Measurements from ENCODE around the gene GALNT17.

Gene GALNT17

GRCh38 chr7:71132127-71132376 is at the start of gene GALNT17:
Gene GALNT17, plus strand, starts transcription at chr7:71132144.
- peak within 1 kb of the TSS; percentile 76; the same call in 1 of the 2 replicates for H3K9ac ChIP-seq (ENCODE audit: low read depth, low read length)
- peak within 1 kb of the TSS; percentile 86 for H3K4me3 ChIP-seq (ENCODE audit: low read length)
- peaks cover 4% of the 10 kb centered on the region; the same call in 1 of the 2 replicates for H3K36me3 ChIP-seq (ENCODE audit: insufficient read depth, low read depth, low read length)
- no peaks in the 10 kb centered on the region for H3K9me3 ChIP-seq (ENCODE audit: insufficient read depth, low read depth, low read length)
- H3K4me1 ChIP-seq (ENCODE audit: insufficient read depth, low read length): peaks cover 13% of the 10 kb centered on the region; the same call in 1 of the 2 replicates
- H3K27me3 ChIP-seq (ENCODE audit: insufficient read depth, low read length): peaks cover 23% of the 10 kb centered on the region
- H3K27ac ChIP-seq (ENCODE audit: low read length): peak within 1 kb of the TSS; percentile 65

DNA sequence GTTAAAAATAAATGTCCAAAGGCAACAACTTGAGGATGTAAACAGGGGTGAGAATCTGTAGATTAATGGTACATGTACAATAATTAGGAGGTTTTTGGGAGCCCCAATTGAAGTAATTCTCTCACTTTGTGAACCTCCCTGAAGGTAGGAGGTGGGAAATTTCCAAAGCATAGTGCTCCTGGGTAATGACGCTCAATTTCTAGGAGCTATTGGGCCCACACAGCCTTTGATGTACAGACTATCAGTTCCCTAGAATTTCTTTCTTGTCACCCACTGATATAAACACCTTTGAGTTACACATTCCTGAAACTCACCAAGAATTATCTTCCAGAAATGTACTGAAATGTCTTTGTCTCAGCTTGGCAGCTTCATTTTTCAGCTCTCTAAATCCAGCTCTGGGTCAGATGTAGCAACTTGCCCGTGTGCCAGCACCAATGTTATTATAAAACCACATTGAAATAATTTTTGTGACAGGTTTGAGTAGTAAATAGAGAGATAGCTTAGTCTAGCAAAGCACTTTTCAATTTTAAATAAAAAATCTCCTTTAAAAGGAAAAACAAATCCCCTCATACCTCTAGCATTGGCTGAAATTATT is 36.6 kb upstream of the GALNT17 start:
- Histone ChIP-seq H3K36me3 (ENCODE audit: insufficient read depth, low read depth, low read length) (no peaks in the 10 kb centered on the region), H3K27me3 (ENCODE audit: insufficient read depth, low read length) (no peaks in the 10 kb centered on the region), H3K27ac (ENCODE audit: low read length) (no peak overlapping the region), H3K9ac (ENCODE audit: low read depth, low read length) (no peak overlapping the region), H3K4me3 (ENCODE audit: low read length) (no peak overlapping the region), H3K4me1 (ENCODE audit: insufficient read depth, low read length) (0 out of 2 replicates have a peak, but pooled peaks cover 4% of the 10 kb centered on the region), H3K9me3 (ENCODE audit: insufficient read depth, low read depth, low read length) (peaks cover 3% of the 10 kb centered on the region; the same call in 1 of the 2 replicates)

GRCh38 chr7:71096351-71096750 is 35.6 kb upstream of the GALNT17 start:
- Histone ChIP-seq H3K9ac (ENCODE audit: low read depth, low read length) (no peak overlapping the region), H3K27ac (ENCODE audit: low read length) (no peak overlapping the region), H3K27me3 (ENCODE audit: insufficient read depth, low read length) (no peaks in the 10 kb centered on the region), H3K36me3 (ENCODE audit: insufficient read depth, low read depth, low read length) (no peaks in the 10 kb centered on the region), H3K4me3 (ENCODE audit: low read length) (no peak overlapping the region), H3K9me3 (ENCODE audit: insufficient read depth, low read depth, low read length) (peaks cover 3% of the 10 kb centered on the region; the same call in 1 of the 2 replicates), H3K4me1 (ENCODE audit: insufficient read depth, low read length) (0 out of 2 replicates have a peak, but pooled peaks cover 4% of the 10 kb centered on the region)

DNA sequence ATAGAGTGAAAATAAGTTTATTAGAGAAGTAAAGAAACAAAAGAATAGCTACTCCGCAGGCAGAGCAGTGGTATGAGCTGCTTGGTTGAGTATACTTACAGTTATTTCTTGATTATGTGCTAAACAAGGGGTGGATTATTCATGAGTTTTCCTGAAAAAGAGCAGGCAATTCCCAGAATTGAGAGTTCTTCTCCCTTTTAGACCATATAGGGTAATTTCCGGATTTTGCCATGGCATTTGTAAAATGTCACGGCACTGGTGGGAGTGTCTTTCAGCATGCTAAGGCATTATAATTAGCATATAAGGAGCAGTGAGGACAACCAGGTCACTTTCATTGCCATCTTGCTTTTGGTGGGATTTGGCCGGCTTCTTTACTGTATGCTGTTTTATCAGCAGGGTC is 25.7 kb upstream of the GALNT17 start:
- no peak overlapping the region for H3K4me3 ChIP-seq (ENCODE audit: low read length)
- H3K9ac ChIP-seq (ENCODE audit: low read depth, low read length): no peak overlapping the region
- H3K9me3 ChIP-seq (ENCODE audit: insufficient read depth, low read depth, low read length): no peaks in the 10 kb centered on the region
- H3K27me3 ChIP-seq (ENCODE audit: insufficient read depth, low read length): no peaks in the 10 kb centered on the region
- H3K36me3 ChIP-seq (ENCODE audit: insufficient read depth, low read depth, low read length): no peaks in the 10 kb centered on the region
- H3K4me1 ChIP-seq (ENCODE audit: insufficient read depth, low read length): no peaks in the 10 kb centered on the region
- no peak overlapping the region for H3K27ac ChIP-seq (ENCODE audit: low read length)

- H3K4me3 ChIP-seq (ENCODE audit: low read length): no peak overlapping the region
- H3K27me3 ChIP-seq (ENCODE audit: insufficient read depth, low read length): no peaks in the 10 kb centered on the region
- no peaks in the 10 kb centered on the region; the same call in 1 of the 2 replicates for H3K9me3 ChIP-seq (ENCODE audit: insufficient read depth, low read depth, low read length)
- no peak overlapping the region for H3K9ac ChIP-seq (ENCODE audit: low read depth, low read length)
- no peaks in the 10 kb centered on the region for H3K36me3 ChIP-seq (ENCODE audit: insufficient read depth, low read depth, low read length)
- H3K4me1 ChIP-seq (ENCODE audit: insufficient read depth, low read length): peaks cover 4% of the 10 kb centered on the region; the same call in 1 of the 2 replicates
- H3K27ac ChIP-seq (ENCODE audit: low read length): no peak overlapping the region
These were observed 19.5 kb upstream of the GALNT17 start for GRCh38 chr7:71112436-71112835.

DNA sequence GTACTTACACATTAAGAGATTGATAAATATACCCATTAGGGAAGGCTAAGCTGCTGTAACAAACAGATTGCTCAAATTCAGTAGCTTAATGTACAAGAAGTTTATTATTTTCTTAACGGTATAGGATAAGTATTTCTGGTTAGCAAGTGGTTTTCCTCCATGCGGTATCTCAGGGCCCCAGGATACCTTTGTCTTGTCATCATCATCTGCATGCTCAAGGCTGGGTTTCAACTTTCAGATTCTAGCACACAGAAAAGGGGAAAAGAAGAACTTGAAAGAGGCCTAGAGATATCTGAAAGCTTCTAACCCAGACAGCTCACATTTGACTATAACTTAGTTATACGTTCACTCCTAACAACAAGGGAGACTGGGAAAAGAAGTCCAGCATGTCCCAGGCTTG is 11.8 kb upstream of the GALNT17 start:
- H3K9me3 ChIP-seq (ENCODE audit: insufficient read depth, low read depth, low read length): no peaks in the 10 kb centered on the region

GRCh38 chr7:71129126-71129525 is 2.8 kb upstream of the GALNT17 start:
- Histone ChIP-seq H3K4me1 (ENCODE audit: insufficient read depth, low read length) (peaks cover 13% of the 10 kb centered on the region; the same call in 1 of the 2 replicates), H3K9ac (ENCODE audit: low read depth, low read length) (no peak overlapping the region), H3K27me3 (ENCODE audit: insufficient read depth, low read length) (peaks cover 23% of the 10 kb centered on the region), H3K27ac (ENCODE audit: low read length) (no peak overlapping the region), H3K36me3 (ENCODE audit: insufficient read depth, low read depth, low read length) (no peaks in the 10 kb centered on the region), H3K9me3 (ENCODE audit: insufficient read depth, low read depth, low read length) (no peaks in the 10 kb centered on the region), H3K4me3 (ENCODE audit: low read length) (no peak overlapping the region)

More for the DNA sequence above, 11.8 kb upstream of the GALNT17 start:
- no peaks in the 10 kb centered on the region for H3K4me1 ChIP-seq (ENCODE audit: insufficient read depth, low read length)
- H3K4me3 ChIP-seq (ENCODE audit: low read length): no peak overlapping the region
- H3K27me3 ChIP-seq (ENCODE audit: insufficient read depth, low read length): no peaks in the 10 kb centered on the region
- no peak overlapping the region for H3K9ac ChIP-seq (ENCODE audit: low read depth, low read length)
- H3K36me3 ChIP-seq (ENCODE audit: insufficient read depth, low read depth, low read length): no peaks in the 10 kb centered on the region
- H3K27ac ChIP-seq (ENCODE audit: low read length): no peak overlapping the region

- Histone ChIP-seq H3K36me3 (ENCODE audit: insufficient read depth, low read depth, low read length) (peaks cover 4% of the 10 kb centered on the region; the same call in 1 of the 2 replicates), H3K4me1 (ENCODE audit: insufficient read depth, low read length) (peaks cover 13% of the 10 kb centered on the region; the same call in 1 of the 2 replicates), H3K27me3 (ENCODE audit: insufficient read depth, low read length) (peaks cover 23% of the 10 kb centered on the region), H3K27ac (ENCODE audit: low read length) (no peak overlapping the region), H3K9me3 (ENCODE audit: insufficient read depth, low read depth, low read length) (no peaks in the 10 kb centered on the region), H3K9ac (ENCODE audit: low read depth, low read length) (peak overlapping the region; percentile 76; the same call in 1 of the 2 replicates), H3K4me3 (ENCODE audit: low read length) (peak overlapping the region; percentile 86)
These were observed 1.8 kb upstream of the GALNT17 start for GRCh38 chr7:71130031-71130679.

DNA sequence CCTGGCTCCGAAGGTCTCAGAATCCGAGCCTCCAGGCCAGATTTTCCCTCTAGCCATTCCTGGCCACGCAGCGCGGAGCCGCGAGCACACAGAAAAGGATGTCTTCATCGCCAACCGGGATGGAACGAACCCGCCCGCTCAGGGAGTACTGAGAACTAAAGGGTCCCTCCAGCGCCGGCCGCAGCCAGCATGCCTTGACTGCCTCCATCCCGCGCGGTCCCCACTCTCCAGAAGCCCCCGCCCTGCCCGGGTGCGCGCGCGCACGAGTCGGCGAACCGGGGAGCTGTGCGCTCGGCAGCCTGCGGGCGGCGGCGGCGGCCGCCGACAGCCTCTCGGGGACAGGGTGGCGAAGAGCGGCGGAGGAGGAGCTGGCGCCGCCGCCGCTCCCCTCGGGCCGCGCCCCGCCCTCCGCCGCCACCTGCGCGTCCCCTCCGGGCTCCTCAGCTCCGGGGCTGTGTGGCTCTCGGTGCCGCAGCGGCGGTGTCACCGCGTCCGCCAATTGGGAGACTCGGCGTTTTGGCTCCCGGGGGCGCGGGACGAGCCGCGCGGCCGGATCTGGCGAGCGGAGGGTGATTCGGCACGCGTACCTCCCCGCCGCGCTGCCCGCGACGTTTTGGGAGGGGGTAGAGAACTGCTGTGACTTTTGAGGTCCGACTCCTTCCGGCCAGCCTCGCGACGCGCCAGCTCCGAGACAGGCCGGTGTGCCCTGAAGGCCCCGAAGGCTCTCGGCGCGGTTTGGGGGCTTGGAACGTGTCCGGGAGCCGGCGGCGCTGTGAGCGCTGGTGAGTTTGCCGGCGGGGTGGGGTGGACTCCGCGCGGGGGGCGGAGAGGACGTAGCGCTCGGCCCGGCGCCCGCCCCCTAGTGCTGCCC is 453 bp upstream of the GALNT17 start:
- peaks cover 13% of the 10 kb centered on the region; the same call in 1 of the 2 replicates for H3K4me1 ChIP-seq (ENCODE audit: insufficient read depth, low read length)
- H3K9me3 ChIP-seq (ENCODE audit: insufficient read depth, low read depth, low read length): no peaks in the 10 kb centered on the region
- peak overlapping the region; percentile 65 for H3K27ac ChIP-seq (ENCODE audit: low read length)
- H3K4me3 ChIP-seq (ENCODE audit: low read length): peak overlapping the region; percentile 86
- peaks cover 4% of the 10 kb centered on the region; the same call in 1 of the 2 replicates for H3K36me3 ChIP-seq (ENCODE audit: insufficient read depth, low read depth, low read length)
- peaks cover 23% of the 10 kb centered on the region for H3K27me3 ChIP-seq (ENCODE audit: insufficient read depth, low read length)
- H3K9ac ChIP-seq (ENCODE audit: low read depth, low read length): peak overlapping the region; percentile 76; the same call in 1 of the 2 replicates

DNA sequence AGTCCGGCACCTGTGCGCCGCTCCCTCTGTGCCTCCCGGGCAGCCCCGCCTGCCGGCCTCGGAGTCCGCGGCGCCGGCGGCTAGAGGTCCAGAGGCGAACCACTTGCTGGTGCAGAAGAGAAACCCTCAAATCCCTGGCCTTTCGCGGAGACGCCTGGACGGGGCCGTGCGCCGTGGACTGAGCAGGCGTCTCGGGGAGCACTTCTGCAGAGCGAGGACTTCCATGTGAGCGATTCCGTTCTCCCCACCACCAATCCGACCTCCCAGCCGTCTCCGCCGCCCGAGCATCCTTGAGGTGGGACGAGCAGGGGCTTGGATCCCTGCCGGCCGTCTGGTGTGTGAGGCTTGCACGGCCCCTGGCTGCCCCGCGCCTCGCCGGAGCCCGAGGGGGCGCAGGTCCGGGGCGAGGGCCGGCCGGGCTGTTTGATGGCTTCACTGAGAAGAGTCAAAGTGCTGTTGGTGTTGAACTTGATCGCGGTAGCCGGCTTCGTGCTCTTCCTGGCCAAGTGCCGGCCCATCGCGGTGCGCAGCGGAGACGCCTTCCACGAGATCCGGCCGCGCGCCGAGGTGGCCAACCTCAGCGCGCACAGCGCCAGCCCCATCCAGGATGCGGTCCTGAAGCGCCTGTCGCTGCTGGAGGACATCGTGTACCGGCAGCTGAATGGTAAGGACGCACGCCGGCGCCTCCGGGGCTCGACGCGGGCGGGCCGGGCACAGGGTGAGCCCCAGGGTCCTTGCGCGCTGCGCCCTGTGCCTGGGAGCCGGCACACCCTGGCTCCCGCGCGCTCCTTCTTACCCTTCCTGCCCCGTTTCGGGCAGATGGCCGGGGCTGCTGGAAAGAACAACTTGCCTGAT is 660 bp downstream of the GALNT17 start:
- Histone ChIP-seq H3K27ac (ENCODE audit: low read length) (no peak overlapping the region), H3K36me3 (ENCODE audit: insufficient read depth, low read depth, low read length) (peaks cover 4% of the 10 kb centered on the region; the same call in 1 of the 2 replicates), H3K9ac (ENCODE audit: low read depth, low read length) (peak overlapping the region; percentile 76; the same call in 1 of the 2 replicates), H3K9me3 (ENCODE audit: insufficient read depth, low read depth, low read length) (no peaks in the 10 kb centered on the region), H3K4me3 (ENCODE audit: low read length) (peak overlapping the region; percentile 86), H3K4me1 (ENCODE audit: insufficient read depth, low read length) (peaks cover 13% of the 10 kb centered on the region; the same call in 1 of the 2 replicates), H3K27me3 (ENCODE audit: insufficient read depth, low read length) (peaks cover 23% of the 10 kb centered on the region)

DNA sequence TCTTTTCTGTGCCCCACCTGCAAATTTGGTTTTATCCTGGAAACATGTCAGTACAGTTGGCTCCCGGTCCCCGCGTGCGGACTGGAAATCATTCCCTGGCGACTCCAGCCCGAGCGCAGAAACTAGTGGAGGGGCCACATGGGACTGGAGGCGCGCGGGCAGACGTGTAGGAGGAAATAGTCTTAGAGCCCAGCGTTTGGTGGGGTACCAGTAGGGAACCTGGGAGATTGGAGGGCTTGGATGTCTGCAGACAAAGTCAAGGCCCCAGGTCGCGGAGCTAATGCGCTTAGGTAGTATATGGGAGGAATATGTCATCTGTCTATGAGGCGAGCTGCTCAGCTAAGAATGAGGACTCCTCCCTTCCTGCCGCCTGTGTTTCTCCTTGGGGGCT is 1.3 kb downstream of the GALNT17 start:
- H3K4me3 ChIP-seq (ENCODE audit: low read length): peak overlapping the region; percentile 86
- H3K36me3 ChIP-seq (ENCODE audit: insufficient read depth, low read depth, low read length): peaks cover 4% of the 10 kb centered on the region; the same call in 1 of the 2 replicates
- peaks cover 23% of the 10 kb centered on the region for H3K27me3 ChIP-seq (ENCODE audit: insufficient read depth, low read length)
- H3K9ac ChIP-seq (ENCODE audit: low read depth, low read length): peak overlapping the region; percentile 76; the same call in 1 of the 2 replicates
- no peak overlapping the region for H3K27ac ChIP-seq (ENCODE audit: low read length)
- peaks cover 13% of the 10 kb centered on the region; the same call in 1 of the 2 replicates for H3K4me1 ChIP-seq (ENCODE audit: insufficient read depth, low read length)
- no peaks in the 10 kb centered on the region for H3K9me3 ChIP-seq (ENCODE audit: insufficient read depth, low read depth, low read length)
